Neuronal stem cell (in vitro differentiated cells): ENCODE data around the gene LY9.

Source experiments
- DNase-seq: peaks from one replicate; pipeline ENCODE4 v3.0.0-alpha.2; 2013; ENCODE audit warnings: low spot score
- H2AFZ ChIP-seq: one replicate; pipeline ENCODE4 v1.6.1; 2013; ENCODE audit warnings: mild to moderate bottlenecking, low read length, inconsistent platforms
- H2AK5ac ChIP-seq: 2 replicates; pipeline ENCODE4 v1.6.1; 2013; ENCODE audit warnings: low read depth, mild to moderate bottlenecking, inconsistent platforms, low read length, moderate library complexity, mixed read lengths
- H2BK120ac ChIP-seq: 2 replicates; pipeline ENCODE4 v1.6.1; 2013; ENCODE audit warnings: low read depth, mild to moderate bottlenecking, inconsistent platforms, low read length, moderate library complexity, mixed read lengths
- H2BK12ac ChIP-seq: one replicate; pipeline ENCODE4 v1.6.1; 2013; ENCODE audit warnings: low read length, inconsistent platforms
- H2BK15ac ChIP-seq: 2 replicates; pipeline ENCODE4 v1.6.1; 2013; ENCODE audit warnings: mild to moderate bottlenecking, low read length, inconsistent platforms, mixed read lengths
- H2BK5ac ChIP-seq: one replicate; pipeline ENCODE4 v1.6.1; 2013; ENCODE audit warnings: inconsistent platforms, mild to moderate bottlenecking, low read length, moderate library complexity
- H3K14ac ChIP-seq: one replicate; pipeline ENCODE4 v1.6.1; 2013; ENCODE audit warnings: low read length, inconsistent platforms
- H3K18ac ChIP-seq: 2 replicates; pipeline ENCODE4 v1.6.1; 2013; ENCODE audit warnings: low read length, inconsistent platforms
- H3K23ac ChIP-seq: 2 replicates; pipeline ENCODE4 v1.6.1; 2013; ENCODE audit warnings: low read depth, mild to moderate bottlenecking, mixed read lengths, low read length, inconsistent platforms; ENCODE audit not compliant: poor library complexity
- H3K27ac ChIP-seq: replicated peaks from 3 replicates; pipeline ENCODE4 v1.5.1; 2013; ENCODE audit warnings: low read length, inconsistent platforms
- H3K27me3 ChIP-seq, 3 experiments: 2 replicates each; pipeline ENCODE4 v1.6.1; 2013; ENCODE audit warnings: low read length in 3 of 3, mild to moderate bottlenecking in 2 of 3, inconsistent platforms in 1 of 3, low read depth in 1 of 3, mixed read lengths in 1 of 3, moderate library complexity in 1 of 3; ENCODE audit not compliant: control insufficient read depth in 3 of 3, insufficient read depth in 3 of 3
- H3K36me3 ChIP-seq, 2 donors: replicated peaks in 1 of 2; 2 replicates each; pipeline ENCODE4 v1.6.1; 2013; ENCODE audit warnings: low read length in 2 of 2; ENCODE audit not compliant: control insufficient read depth in 2 of 2, insufficient read depth in 2 of 2
- H3K4ac ChIP-seq: 2 replicates; pipeline ENCODE4 v1.6.1; 2013; ENCODE audit warnings: inconsistent platforms, mild to moderate bottlenecking, low read length, moderate library complexity
- H3K4me1 ChIP-seq, 2 donors: 1 replicate in 1 of 2; 2 replicates in 1 of 2; pipeline ENCODE4 v1.6.1; 2013; ENCODE audit warnings: low read length in 2 of 2, low read depth in 1 of 2; ENCODE audit not compliant: control insufficient read depth in 2 of 2, insufficient read depth in 1 of 2
- H3K4me2 ChIP-seq: one replicate; pipeline ENCODE4 v1.6.1; 2013; ENCODE audit warnings: mild to moderate bottlenecking, low read length, inconsistent platforms; ENCODE audit not compliant: insufficient read depth, poor library complexity, severe bottlenecking
- H3K4me3 ChIP-seq, 2 donors: 2 replicates each; pipeline ENCODE4 v1.5.1; 2013; ENCODE audit warnings: low read length in 2 of 2, mild to moderate bottlenecking in 2 of 2, inconsistent platforms in 1 of 2, moderate library complexity in 1 of 2
- H3K79me1 ChIP-seq: one replicate; pipeline ENCODE4 v1.6.1; 2013; ENCODE audit warnings: low read depth, mild to moderate bottlenecking, inconsistent platforms, low read length, moderate library complexity
- H3K9ac ChIP-seq: one replicate; pipeline ENCODE4 v1.6.1; 2013; ENCODE audit warnings: mild to moderate bottlenecking, low read depth, low read length, inconsistent platforms; ENCODE audit not compliant: poor library complexity
- H3K9me3 ChIP-seq, 2 donors: replicated peaks in 1 of 2; 2 replicates each; pipeline versions ENCODE3 to v1.6.1; 2013; ENCODE audit warnings: low read length in 2 of 2, mild to moderate bottlenecking in 2 of 2, inconsistent platforms in 1 of 2, low read depth in 1 of 2, mixed read lengths in 1 of 2, moderate library complexity in 1 of 2; ENCODE audit not compliant: control insufficient read depth in 2 of 2, insufficient read depth in 1 of 2
- H4K8ac ChIP-seq: one replicate; pipeline ENCODE4 v1.6.1; 2013; ENCODE audit warnings: low read depth, mild to moderate bottlenecking, inconsistent platforms, low read length, moderate library complexity
- H4K91ac ChIP-seq: one replicate; pipeline ENCODE4 v1.6.1; 2013; ENCODE audit warnings: low read length, low read depth, mild to moderate bottlenecking, inconsistent platforms; ENCODE audit not compliant: poor library complexity
- WGBS, 2 donors: extraction: QIAGEN DNeasy Blood & Tissue Kit; methylation state at CpG; one replicate each; pipeline ENCODE4 v1.1.7; 2013; ENCODE audit warnings: missing lambda C conversion rate in 2 of 2, mixed read lengths in 1 of 2; ENCODE audit not compliant: insufficient read length in 2 of 2, insufficient replicate concordance in 1 of 2; ENCODE audit errors: extremely low coverage in 2 of 2; 5-methylcytosine and 5-hydroxymethylcytosine counted together

Gene LY9

GRCh38 chr1:160801836-160802580 lies 6.0 kb downstream of the LY9 start:
- H2BK120ac ChIP-seq: no peak overlapping the region
- H3K18ac ChIP-seq: peak overlapping the region; percentile 8
- H3K9me3 ChIP-seq: no peaks in the 10 kb centered on the region
- peak overlapping the region; percentile 31 for H3K23ac ChIP-seq
- no peak overlapping the region for H4K8ac ChIP-seq
- no peak overlapping the region for H4K91ac ChIP-seq
- no peak overlapping the region for H3K4ac ChIP-seq
- H2AK5ac ChIP-seq: no peak overlapping the region
- H2BK5ac ChIP-seq: no peak overlapping the region
- no peaks in the 10 kb centered on the region for H3K79me1 ChIP-seq
- no peaks in the 10 kb centered on the region for H3K36me3 ChIP-seq
- no peak overlapping the region for H3K27ac ChIP-seq
- WGBS, 2 donors: no CpG with 5 or more reads among the region's 43 CpGs
- H2AFZ ChIP-seq: no peak overlapping the region
- H2BK15ac ChIP-seq: no peak overlapping the region
- no peaks in the 10 kb centered on the region for H3K27me3 ChIP-seq
- no peak overlapping the region for H3K9ac ChIP-seq
- peak overlapping the region; percentile 47 for H3K14ac ChIP-seq
- DNase-seq: no peak
- no peaks in the 10 kb centered on the region for H3K4me1 ChIP-seq
- H3K4me3 ChIP-seq: no peak overlapping the region
- no peak overlapping the region for H3K4me2 ChIP-seq
- no peak overlapping the region for H2BK12ac ChIP-seq

GRCh38 chr1:160806109-160806665 lies 10.2 kb downstream of the LY9 start:
- H2BK120ac ChIP-seq: no peak overlapping the region
- peaks cover 0 to 9% of the 10 kb centered on the region in 2 donors for H3K9me3 ChIP-seq
- H3K23ac ChIP-seq: no peak overlapping the region
- no peak overlapping the region for H3K4ac ChIP-seq
- H3K14ac ChIP-seq: no peak overlapping the region
- no peak overlapping the region for H2AFZ ChIP-seq
- H3K4me1 ChIP-seq: no peaks in the 10 kb centered on the region
- no peak overlapping the region for H3K27ac ChIP-seq
- no peak overlapping the region for H4K91ac ChIP-seq
- no peak overlapping the region for H3K9ac ChIP-seq
- no peak overlapping the region for H4K8ac ChIP-seq
- WGBS, 2 donors: no CpG with 5 or more reads among the region's 1 CpG
- DNase-seq: no peak
- no peak overlapping the region for H3K4me3 ChIP-seq
- H3K4me2 ChIP-seq: no peak overlapping the region
- H2BK12ac ChIP-seq: no peak overlapping the region
- no peaks in the 10 kb centered on the region for H3K27me3 ChIP-seq
- no peak overlapping the region for H2AK5ac ChIP-seq
- H3K36me3 ChIP-seq: no peaks in the 10 kb centered on the region
- H2BK15ac ChIP-seq: no peak overlapping the region
- no peaks in the 10 kb centered on the region for H3K79me1 ChIP-seq
- H3K18ac ChIP-seq: no peak overlapping the region
- no peak overlapping the region for H2BK5ac ChIP-seq

GRCh38 chr1:160806784-160807183 lies 10.8 kb downstream of the LY9 start:
- H3K79me1 ChIP-seq: no peaks in the 10 kb centered on the region
- no peak overlapping the region for H3K9ac ChIP-seq
- H4K91ac ChIP-seq: no peak overlapping the region
- no peak overlapping the region for H3K14ac ChIP-seq
- no peak overlapping the region for H3K23ac ChIP-seq
- H3K36me3 ChIP-seq: no peaks in the 10 kb centered on the region
- no peak overlapping the region for H3K27ac ChIP-seq
- H4K8ac ChIP-seq: no peak overlapping the region
- H3K27me3 ChIP-seq: no peaks in the 10 kb centered on the region
- no peaks in the 10 kb centered on the region for H3K4me1 ChIP-seq
- H2BK120ac ChIP-seq: no peak overlapping the region
- peaks cover 0 to 9% of the 10 kb centered on the region in 2 donors for H3K9me3 ChIP-seq
- no peak overlapping the region for H2BK15ac ChIP-seq
- no peak overlapping the region for H2BK12ac ChIP-seq
- no peak overlapping the region for H3K4ac ChIP-seq
- no peak overlapping the region for H3K4me2 ChIP-seq
- H3K4me3 ChIP-seq: no peak overlapping the region
- H2BK5ac ChIP-seq: no peak overlapping the region
- H3K18ac ChIP-seq: no peak overlapping the region
- no peak overlapping the region for H2AFZ ChIP-seq
- DNase-seq: no peak
- H2AK5ac ChIP-seq: no peak overlapping the region

- Histone ChIP-seq H3K79me1 (no peaks in the 10 kb centered on the region), H3K36me3 (no peaks in the 10 kb centered on the region), H4K8ac (no peak overlapping the region), H3K9me3 (peaks cover 0 to 9% of the 10 kb centered on the region in 2 donors), H2AK5ac (no peak overlapping the region), H4K91ac (no peak overlapping the region), H3K4me2 (no peak overlapping the region), H2BK15ac (no peak overlapping the region), H3K9ac (no peak overlapping the region), H2BK12ac (no peak overlapping the region), H3K4ac (no peak overlapping the region), H3K27ac (no peak overlapping the region), H3K4me1 (no peaks in the 10 kb centered on the region), H3K27me3 (no peaks in the 10 kb centered on the region), H3K18ac (no peak overlapping the region), H2BK5ac (no peak overlapping the region), H2BK120ac (no peak overlapping the region), H2AFZ (no peak overlapping the region), H3K14ac (no peak overlapping the region), H3K4me3 (peak overlapping the region in 1 of 2 donors; percentile 27), H3K23ac (no peak overlapping the region)
- DNase-seq: no peak
- no CpG with 5 or more reads among the region's 3 CpGs for WGBS, 2 donors
Measured at GRCh38 chr1:160807247-160807646, 11.3 kb downstream of the LY9 start.
